ENCODE measurements around the gene FBXL14.

DNA sequence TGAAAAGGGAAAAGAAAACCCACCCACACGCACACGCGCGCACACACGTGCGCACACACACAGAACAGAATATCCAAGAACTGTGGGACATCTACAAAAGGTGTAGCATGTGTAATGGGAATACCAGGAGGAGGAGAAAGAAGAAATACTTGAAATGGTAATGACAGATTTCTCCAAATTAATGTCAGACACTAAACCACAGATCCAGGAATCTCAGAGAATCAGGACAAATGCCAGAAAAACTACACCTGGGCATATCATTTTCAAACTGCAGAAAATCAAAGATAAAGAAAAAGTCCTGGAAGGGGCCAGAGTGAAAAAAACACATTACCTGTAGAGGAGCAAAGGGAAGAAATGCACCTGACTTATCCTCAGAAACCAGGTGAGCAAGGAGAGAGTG, 26.5 kb downstream of the FBXL14 start:
- TF ChIP-seq, protein P1, sequence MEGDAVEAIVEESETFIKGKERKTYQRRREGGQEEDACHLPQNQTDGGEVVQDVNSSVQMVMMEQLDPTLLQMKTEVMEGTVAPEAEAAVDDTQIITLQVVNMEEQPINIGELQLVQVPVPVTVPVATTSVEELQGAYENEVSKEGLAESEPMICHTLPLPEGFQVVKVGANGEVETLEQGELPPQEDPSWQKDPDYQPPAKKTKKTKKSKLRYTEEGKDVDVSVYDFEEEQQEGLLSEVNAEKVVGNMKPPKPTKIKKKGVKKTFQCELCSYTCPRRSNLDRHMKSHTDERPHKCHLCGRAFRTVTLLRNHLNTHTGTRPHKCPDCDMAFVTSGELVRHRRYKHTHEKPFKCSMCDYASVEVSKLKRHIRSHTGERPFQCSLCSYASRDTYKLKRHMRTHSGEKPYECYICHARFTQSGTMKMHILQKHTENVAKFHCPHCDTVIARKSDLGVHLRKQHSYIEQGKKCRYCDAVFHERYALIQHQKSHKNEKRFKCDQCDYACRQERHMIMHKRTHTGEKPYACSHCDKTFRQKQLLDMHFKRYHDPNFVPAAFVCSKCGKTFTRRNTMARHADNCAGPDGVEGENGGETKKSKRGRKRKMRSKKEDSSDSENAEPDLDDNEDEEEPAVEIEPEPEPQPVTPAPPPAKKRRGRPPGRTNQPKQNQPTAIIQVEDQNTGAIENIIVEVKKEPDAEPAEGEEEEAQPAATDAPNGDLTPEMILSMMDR (IDR thresholded peaks at IDR 0.05; ENCODE audit: poor library complexity, severe bottlenecking): no peak
- TF ChIP-seq RAD21 (conservative IDR thresholded peaks at IDR 0.05) (no peak), POLR2AphosphoS5 (IDR thresholded peaks at IDR 0.05) (no peak), EZH2 (IDR thresholded peaks at IDR 0.05; ENCODE audit: borderline replicate concordance, insufficient read depth, low read length, poor library complexity, severe bottlenecking) (no peak), MXI1 (conservative IDR thresholded peaks at IDR 0.05; ENCODE audit: poor library complexity, severe bottlenecking) (no peak), SMC3 (conservative IDR thresholded peaks at IDR 0.05; ENCODE audit: poor library complexity) (no peak), TAF1 (IDR thresholded peaks at IDR 0.05; ENCODE audit: low read depth) (no peak), EP300 (conservative IDR thresholded peaks at IDR 0.05; ENCODE audit: poor library complexity, severe bottlenecking) (no peak)
- TF ChIP-seq, protein P2, sequence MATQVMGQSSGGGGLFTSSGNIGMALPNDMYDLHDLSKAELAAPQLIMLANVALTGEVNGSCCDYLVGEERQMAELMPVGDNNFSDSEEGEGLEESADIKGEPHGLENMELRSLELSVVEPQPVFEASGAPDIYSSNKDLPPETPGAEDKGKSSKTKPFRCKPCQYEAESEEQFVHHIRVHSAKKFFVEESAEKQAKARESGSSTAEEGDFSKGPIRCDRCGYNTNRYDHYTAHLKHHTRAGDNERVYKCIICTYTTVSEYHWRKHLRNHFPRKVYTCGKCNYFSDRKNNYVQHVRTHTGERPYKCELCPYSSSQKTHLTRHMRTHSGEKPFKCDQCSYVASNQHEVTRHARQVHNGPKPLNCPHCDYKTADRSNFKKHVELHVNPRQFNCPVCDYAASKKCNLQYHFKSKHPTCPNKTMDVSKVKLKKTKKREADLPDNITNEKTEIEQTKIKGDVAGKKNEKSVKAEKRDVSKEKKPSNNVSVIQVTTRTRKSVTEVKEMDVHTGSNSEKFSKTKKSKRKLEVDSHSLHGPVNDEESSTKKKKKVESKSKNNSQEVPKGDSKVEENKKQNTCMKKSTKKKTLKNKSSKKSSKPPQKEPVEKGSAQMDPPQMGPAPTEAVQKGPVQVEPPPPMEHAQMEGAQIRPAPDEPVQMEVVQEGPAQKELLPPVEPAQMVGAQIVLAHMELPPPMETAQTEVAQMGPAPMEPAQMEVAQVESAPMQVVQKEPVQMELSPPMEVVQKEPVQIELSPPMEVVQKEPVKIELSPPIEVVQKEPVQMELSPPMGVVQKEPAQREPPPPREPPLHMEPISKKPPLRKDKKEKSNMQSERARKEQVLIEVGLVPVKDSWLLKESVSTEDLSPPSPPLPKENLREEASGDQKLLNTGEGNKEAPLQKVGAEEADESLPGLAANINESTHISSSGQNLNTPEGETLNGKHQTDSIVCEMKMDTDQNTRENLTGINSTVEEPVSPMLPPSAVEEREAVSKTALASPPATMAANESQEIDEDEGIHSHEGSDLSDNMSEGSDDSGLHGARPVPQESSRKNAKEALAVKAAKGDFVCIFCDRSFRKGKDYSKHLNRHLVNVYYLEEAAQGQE (IDR thresholded peaks at IDR 0.05; ENCODE audit: borderline replicate concordance): no peak
